SKM-1 treated with dmso at 0.1 percent for 144 hours (cell line): ENCODE measurements around the gene KRT40.

ENCODE experiments used
- DNase-seq: peaks from one replicate; lab custom pipeline; 2025; ENCODE audit not compliant: unreplicated experiment; lab: John Stamatoyannopoulos, UW

Gene KRT40

GRCh38 chr17:40952661-40953060 is 31.5 kb downstream of the KRT40 start:
- DNase-seq = no peak

GRCh38 chr17:40952154-40952553 is 32.0 kb downstream of the KRT40 start:
- no peak for DNase-seq

DNA sequence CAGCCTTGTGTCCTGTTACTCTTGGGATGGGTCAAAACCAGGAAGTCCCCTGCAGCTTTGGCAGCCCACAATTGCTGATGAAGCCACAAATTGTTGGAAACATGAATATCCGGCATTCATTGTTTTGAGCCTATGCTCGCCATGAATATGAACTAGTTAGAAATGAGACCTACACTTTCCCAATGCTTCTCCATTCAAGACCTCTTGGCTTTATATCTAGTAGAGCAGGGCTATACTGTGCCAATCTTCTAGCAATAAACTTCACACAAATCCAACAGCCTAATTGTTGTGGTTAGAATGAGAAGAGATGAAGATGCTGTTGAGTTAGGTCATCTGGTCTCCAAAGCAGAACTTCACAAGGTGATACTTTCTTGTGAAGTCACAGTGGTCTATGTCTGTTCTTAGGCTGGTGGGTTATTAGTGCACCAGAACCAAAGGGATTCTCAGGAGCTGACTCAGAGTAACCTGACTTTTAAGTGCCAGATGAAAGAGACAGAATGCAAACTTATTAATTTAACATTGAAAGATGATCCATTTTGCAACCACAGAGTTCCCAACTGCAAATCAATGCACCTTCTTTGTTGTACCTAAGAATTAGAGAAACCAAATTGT is 33.0 kb downstream of the KRT40 start:
- no peak for DNase-seq

- no peak for DNase-seq
Measured at GRCh38 chr17:40950176-40950575, 34.0 kb downstream of the KRT40 start.

- DNase-seq = no peak
Measured at GRCh38 chr17:40949418-40949817, 34.7 kb downstream of the KRT40 start.

- DNase-seq = no peak
Measured at GRCh38 chr17:40947929-40948328, 36.2 kb downstream of the KRT40 start.

GRCh38 chr17:40945414-40945813 is 38.7 kb downstream of the KRT40 start:
- no peak for DNase-seq

DNA sequence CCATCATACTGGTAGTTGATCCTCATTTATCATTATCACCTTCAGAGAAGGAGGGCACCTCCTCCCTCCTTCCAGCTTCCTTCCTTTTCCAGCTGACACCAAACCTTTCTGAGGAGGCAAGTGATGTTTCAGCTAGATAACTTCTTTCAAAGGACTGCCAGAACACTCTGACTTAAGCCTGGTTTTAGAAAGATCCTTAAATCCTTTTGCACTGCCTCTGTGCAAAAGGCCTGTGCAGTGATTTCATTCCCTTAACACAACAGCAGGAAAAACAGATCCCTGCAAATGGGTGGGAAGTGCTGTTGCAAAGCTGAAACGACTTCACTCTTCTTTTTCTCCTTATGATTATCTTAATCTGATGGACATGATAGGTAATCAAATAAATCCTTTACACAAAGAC is 39.6 kb downstream of the KRT40 start:
- no peak for DNase-seq

DNA sequence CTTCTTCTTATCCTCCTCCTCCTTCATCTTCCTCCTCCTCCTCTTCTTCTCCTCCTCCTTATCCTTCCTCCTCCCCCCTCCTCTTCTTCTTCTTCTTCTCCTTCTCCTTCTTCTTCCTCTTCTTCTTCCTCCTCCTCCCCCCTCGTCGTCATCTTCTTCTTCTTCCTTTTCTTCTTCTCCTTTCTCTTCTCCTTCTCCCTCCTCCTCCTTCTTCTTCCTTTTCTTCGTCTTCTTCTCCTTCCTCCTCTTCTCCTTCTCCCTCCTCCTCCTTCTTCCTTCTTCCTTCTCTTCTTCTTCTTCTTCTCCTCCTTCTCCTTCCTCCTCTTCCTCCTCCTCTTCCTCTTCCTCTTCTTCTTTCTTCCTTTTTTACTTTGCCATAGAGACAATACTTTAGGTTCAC is 41.6 kb downstream of the KRT40 start:
- no peak for DNase-seq

DNA sequence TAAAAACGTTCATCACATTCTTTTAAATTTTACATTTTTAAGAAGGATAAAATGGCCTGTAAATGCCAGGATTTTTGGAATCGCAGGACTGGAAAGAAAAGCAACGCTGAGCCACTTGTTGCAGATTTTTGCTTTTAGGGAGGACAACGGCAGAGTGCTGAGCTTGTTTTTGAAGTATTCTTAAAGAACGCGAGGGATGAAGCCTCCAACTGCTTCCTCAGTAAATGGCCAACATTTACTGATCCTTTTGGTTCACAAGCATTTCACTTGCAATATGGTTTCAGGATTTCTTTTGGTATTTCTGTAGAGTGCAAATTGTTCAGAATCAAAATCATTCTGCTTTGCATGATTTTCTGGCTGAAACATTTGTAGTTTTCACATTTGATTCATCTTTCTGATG is 43.9 kb downstream of the KRT40 start:
- no peak for DNase-seq

DNA sequence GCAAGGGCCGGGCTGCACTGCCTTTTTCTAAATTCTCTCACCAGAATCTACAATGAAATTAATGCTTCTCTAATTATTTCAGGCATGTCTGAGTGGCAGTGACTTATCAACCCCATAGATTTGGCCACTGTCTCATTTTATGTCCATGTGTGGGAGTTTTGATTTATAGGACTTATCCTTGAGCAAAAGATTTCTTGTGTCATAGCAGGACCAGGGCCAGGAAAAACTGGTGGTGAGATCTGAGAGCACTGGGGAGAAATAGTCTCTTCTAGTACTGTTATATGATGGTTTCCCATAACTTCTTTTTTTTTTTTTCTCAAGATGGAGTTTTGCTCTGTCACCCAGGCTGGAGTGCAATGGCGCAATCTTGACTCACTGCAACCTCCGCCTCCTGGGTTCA is 45.1 kb downstream of the KRT40 start:
- DNase-seq = no peak

DNA sequence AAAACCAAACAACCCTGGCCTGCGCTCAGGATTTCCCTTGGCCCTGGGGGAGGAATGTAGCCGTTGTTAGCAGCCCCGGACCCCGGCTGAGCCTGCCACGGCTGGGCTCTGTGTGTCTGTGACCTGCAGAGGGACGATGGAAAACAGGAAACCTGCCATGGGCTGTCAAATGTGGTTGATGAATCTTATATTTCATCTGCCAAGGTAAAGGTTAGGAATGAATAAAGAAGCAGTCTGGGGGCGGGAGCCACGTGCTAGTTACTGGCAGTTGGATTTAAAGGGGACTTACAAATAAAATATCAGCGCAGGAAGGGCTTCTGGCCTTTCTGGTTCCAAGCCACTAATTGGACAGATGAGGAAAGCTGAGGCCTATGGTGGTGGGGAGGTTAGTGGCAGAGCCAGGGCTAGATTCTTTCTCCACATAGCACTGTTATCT is 46.7 kb downstream of the KRT40 start, which contains the start of gene KRT23:
Gene KRT23, minus strand, starts transcription at position 263 of the 436 bp plus-strand sequence. CDS start 1,043 bp downstream, outside the sequence.
- DNase-seq = no peak

DNA sequence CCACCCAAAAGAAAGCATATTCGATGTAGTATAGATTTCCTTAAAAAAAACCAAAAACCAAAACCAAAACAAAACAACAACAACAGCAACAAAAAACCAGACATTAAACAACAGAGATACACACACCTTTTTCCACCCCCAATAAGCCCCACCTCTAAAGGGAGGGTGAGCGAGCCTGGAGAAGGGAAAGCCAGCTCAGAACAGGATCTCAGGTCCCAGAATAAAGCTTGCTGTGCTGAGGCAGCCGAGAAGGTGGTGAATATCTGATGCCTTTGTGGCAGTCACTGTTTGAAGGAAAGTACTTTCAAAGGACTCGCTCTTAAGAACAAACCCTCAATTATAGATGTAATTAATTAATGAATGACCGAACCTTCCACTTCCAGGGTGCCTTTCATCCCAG is 47.1 kb downstream of the KRT40 start:
- DNase-seq = no peak

- no peak for DNase-seq
Measured at GRCh38 chr17:40936437-40936971, 47.6 kb downstream of the KRT40 start.

GRCh38 chr17:40935624-40936023 is 48.5 kb downstream of the KRT40 start:
- DNase-seq = no peak

DNA sequence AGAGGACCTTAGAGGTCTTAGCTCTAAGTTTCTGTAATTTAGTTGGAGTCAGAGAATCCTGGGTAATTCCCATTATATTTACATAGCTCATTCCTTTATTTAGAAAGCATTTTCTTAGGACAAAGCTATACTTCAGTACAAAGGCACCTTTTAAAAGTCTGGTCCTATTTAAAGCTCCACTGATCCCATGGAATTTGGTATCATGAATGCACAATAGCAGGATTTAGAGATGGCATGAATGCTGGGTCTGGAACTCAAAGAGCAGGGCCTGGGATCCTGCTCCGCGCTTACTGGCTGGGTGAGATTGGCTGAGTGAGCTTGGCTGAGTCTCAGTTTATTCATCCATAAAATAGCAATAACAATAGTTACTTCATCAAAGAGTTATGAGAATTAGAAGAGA is 51.5 kb downstream of the KRT40 start:
- DNase-seq = no peak

DNA sequence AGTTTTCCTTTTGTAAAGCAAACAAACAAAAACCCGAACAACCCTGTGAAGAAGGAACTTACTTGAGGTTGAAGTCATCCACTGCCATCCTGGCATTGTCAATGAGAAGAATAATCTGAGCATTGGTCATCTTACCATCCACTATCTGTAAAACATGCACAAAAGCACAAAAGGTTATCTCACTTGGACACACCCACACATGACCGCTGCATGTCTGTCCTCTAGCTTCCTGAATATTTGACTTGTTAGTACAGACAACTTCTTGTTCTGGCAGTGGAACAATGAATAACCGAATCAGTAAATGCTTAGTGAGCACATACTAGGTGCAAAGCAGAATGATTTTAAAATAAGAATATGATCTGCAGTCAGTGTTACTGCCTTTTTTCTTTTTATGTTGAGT is 52.8 kb downstream of the KRT40 start:
- no peak for DNase-seq
